HS-5 (cell line): ENCODE results near the gene REEP3.
A peak's percentile ranks its signal among the peaks of the same experiment; 100 is the strongest.
"Not testable (repeated sequence)": the region's sequence is repeated elsewhere in the genome, so short reads cannot be mapped to it uniquely, and the experiment has no call there.

ENCODE experiments used
- DNase-seq: peaks from one replicate; pipeline ENCODE4 v3.0.0-alpha.2; 2012; ENCODE audit warnings: low read depth

The REEP3 gene, protein sequence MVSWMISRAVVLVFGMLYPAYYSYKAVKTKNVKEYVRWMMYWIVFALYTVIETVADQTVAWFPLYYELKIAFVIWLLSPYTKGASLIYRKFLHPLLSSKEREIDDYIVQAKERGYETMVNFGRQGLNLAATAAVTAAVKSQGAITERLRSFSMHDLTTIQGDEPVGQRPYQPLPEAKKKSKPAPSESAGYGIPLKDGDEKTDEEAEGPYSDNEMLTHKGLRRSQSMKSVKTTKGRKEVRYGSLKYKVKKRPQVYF

DNA sequence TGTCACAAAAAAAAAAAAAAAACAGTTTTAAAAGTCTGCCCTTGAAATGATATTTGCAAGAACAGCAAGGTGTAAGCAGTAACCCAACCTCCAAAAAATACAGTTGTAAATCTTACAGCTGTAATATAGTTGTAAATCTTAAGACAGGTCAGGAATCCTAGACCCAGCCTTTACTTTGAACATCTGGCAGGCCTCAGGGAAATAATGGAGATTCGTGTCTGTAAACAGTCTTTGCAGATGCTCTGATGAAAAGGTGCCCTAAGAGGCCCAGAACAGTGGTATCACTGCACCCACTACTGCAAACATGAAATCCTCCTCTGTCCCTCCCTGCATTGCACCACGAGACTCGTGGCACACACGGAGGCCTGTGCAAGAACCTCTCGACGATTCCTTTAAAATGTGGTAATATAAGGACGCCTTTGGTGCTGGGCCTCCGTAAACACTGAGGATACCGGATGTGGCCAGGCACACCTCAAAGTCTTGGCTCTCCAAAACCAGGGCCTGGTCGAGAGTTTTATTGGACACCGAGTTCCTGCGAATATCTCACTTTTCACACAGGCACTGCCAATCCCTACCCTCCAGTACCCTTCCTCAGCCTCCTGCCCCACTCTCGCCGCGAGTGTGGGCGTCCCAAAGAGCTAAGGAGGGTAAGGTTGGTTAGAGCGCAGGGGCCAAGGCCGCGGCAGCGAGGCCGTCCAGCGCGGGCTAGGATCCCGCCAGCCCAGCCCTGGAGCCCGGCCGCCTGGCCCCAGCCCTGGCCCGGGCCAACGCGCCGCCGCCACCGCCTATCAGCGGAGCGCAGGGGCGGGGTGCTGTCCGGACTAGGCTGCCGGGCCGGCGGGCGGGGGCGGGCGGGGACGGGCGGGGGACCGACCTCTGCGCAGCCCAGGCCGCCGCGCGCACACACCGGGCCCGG lies at the start of gene REEP3:
Gene REEP3 (plus strand): TSS at position 902 of the 916 bp plus-strand sequence. CDS start 145 bp downstream, outside the sequence.
- peak; percentile 69 for DNase-seq

DNA sequence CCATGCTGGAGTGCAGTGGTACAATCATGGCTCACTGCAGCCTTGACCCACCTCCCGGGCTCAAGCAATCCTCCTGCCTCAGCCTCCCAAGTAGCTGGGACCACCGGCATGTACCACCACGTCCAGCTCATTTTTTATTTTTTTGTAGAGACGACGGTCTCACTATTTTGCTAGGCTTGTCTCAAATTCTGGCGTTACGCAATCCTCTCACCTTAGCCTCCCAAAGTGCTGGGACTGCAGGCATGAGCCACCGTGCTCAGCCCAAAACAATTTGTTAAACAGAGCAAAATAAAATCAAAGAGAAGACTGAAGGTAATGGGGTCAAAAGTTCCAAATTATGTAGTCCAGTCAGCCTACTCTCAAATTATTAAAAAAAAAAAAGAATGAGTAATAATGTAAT lies 46.7 kb upstream of the REEP3 start:
- DNase-seq = no peak

DNA sequence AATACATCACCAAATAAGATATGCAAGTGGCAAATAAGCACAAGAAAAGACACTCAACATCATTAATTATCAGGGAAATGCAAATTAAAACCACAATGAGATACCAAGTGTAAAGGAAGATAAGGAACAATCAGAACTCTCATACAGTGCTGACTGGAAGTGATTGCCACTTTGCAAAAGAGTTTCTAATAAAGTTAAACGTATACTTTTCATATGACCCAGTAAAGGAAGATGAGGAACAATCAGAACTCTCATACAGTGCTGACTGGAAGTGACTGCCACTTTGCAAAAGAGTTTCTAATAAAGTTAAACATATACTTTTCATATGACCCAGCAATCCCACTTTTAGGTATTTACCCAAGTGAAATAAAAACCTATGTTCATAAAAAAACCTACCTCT lies 43.3 kb upstream of the REEP3 start:
- no peak for DNase-seq

DNA sequence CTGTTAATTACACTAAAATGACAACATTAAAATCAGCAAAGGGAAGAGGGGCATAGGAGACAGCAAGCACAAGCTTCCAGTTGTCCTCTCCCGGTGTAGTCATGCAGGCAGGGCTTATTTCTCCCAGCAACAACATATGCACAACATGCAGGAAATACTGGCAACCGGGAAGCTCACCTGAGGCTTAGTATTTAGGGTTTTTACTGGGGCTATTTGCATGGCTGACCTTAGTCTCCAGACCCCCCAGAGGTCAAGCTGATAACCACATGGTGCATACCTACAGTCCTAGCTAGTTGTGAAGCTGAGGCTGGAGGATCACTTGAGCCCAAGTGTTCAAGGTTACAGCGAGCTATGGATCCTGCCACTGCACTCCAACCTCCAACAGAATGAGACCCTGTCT lies 42.6 kb upstream of the REEP3 start:
- no peak for DNase-seq

DNA sequence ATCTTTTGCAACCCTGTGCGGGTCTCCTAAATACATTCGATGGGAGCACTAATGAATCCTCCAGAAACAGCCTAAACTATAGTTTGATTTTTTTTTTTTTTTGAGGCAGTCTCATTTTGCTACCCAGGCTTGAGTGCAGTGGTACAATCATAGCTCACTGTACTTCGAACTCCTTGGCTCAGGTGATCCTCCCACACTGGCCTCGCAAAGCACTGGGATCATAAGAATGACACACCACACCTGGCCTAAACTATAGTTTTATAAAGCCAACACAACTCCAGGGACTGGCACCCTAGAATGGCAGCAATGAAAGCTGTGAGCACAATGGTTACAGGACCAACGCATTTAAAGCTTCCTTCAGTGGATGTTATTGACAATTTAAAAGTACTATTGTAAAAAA lies 41.0 kb upstream of the REEP3 start:
- no peak for DNase-seq

DNA sequence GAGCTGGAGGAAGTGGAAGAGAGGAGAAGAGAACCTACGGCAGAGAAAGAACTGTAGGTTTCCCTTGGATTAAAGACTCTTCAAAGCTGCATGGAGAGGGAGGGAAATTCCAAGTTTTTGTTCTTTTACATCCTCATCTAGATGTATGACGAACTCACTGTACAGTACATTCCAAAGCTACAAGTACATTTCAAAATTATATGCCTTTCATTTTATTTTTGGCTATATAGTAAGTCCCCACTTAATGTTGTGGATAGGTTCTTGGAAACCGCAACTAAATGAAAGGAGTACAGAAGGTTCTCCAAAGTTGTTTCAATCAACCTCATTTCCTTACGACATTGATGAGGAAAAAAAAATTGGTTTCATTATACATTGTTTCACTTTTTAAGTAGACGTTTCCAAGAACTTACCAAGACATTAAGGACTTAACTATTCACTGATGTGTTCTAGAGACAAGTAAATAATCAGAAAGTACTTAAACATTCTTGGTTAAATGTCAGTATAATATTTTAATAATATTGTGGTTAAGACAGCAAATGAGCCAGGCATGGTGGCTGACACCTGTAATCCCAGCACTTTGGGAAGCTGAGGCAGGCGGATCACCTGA lies 39.3 kb upstream of the REEP3 start:
- DNase-seq = no peak

DNA sequence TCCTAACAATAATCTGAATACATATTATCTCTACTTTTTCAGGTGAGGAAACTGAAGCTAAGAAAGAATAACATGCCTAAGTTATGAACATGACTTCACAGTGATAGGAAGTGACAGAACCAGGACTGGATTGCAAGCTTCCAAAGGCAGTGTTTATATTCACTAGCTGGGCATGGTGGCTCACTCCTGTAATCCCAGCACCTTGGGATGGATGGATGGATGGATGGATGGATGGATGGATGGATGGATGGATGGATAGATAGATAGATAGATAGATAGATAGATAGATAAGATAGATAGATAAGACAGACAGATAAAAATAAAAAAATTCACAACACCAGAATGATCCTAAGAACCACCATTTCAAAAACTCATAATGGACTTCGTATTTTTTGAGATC lies 37.2 kb upstream of the REEP3 start:
- DNase-seq = no peak

DNA sequence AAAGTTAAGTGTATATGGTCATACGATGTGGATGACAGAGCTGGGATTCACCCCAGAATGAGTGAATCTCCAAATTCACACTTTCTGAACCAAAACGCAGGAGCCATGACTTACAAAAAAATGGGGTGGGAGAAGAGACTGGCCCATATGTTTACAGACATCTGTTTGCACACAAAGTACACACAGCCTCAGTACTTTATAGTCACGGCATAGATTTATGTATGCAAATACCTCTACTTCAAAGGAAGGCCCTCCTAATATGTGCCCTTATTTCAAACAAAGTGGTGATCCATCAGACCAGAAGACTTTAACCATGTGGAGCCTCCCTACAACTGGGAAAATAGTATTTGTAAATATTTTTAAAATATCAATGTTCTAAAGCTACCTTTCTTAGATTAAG lies 33.2 kb upstream of the REEP3 start:
- no peak for DNase-seq

DNA sequence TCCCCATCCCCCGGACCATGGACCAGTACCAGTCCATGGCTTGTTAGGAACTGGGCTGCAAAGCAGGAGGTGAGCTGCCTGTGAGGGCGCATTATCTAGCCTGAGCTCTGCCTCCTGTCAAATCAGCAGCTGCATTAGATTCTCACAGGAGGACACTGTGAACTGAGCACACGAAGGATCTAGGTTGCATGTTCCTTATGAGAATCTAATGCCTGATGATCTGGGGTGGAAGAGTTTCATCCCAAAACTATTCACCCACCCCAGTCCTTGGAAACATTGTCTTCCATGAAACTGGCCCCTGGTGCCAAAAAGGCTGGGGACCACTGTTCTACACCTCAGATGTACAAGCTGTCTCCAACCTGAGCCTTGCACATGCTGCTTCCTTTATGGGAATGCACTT lies 31.4 kb upstream of the REEP3 start:
- no peak for DNase-seq

DNA sequence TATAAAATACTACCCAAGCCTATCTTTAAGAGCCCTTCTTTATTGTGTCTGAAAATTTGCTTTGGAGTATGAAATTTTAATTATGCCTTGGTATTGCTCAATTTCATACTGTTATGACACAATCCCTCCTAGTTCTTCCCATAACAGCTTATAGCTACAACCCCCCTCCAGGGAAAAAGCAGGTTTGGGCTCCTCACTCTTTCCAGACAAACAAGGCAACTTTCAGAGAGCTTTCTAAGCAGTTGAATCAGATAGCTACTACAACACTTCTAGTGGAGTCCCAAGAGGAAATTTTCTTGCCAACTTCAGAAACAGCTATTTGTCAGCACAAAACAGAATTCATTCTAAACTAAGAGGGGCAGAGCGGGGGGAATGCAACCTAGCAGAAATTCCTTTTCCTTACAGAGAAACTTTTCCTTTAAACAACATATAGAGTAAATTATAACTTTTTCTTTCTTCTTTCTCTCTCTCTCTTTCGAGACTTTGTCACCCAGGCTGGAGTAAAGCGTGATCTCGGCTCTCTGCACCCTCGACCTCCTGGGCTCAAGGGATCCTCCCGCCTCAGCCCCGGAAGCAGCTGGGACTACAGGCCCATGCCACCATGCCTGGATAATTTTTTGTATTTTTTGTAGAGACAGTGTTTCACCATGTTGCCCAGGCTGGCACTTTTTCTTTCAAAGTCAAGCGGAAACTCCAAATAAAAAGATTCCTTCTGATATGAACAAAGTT lies 29.4 kb upstream of the REEP3 start:
- no peak for DNase-seq

DNA sequence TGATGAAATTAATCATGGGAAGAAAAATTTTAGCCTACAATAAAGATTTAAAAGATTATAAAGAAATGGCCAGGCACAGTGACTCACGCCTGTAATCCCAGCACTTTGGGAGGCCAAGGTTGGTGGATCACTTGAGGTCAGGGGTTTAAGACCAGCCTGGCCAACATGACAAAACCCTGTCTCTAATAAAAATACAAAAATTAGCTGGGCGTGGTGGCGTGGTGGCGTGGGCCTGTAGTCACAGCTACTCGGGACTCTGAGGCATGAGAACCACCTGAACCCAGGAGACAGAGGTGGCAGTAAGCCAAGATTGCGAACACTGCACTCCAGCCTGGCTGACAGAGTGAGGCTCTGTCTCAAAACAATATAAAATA lies 28.9 kb upstream of the REEP3 start:
- not testable (repeated sequence) for DNase-seq

DNA sequence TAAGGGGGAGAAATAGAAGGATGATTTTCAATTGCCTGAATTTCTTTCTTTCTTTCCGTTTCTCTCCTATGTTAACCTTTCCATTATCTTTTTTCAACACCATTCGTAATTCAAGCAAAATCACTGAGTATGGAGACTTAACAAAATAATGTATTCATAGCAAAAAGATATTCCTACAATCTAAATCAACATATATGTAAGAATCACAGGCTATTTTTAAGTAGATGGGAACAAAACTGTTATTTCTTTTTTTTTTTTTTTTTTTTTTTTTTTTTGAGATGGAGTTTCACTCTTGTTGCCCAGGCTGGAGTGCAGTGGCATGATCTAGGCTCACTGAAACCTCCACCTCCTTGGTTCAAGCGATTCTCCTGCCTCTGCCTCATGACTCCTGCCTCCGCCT lies 28.2 kb upstream of the REEP3 start:
- DNase-seq = no peak

DNA sequence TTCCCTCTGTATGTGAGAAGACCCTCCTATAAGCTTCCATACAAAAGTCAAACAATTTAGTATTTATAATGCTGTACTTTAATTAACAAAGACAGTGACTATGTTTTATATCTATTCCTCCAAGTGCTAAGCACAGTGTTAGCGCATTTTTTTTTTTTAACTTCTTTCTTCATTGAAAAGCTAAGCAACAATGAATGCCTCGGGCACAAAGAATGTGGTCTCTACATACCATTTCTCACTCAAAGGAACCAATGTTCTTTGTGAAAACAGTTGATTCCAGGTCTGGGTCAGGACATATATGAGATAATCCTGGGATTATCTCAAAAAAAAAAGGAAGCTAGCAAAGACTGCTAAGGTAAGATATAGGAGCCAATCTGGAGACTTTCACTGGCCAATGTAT lies 26.2 kb upstream of the REEP3 start:
- peak; percentile 10 for DNase-seq

DNA sequence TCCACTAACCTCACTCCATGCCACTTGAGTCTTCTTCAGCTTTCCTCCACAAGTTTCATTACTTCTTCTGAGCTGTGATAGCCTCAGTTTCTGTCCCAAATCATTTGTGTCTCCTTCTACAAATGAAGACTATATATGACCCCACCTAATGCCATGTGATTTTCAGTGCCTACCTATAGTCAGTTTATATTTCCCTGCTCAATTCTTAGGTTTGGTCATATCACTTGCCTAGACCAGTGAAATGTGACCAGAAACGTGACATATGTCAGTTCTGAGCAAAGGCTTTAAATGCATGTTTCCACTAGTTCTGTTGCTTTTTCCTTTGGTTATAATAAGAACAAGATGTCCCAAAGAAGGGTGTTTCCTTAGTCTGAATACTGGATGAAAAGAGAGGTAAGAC lies 24.6 kb upstream of the REEP3 start:
- no peak for DNase-seq

DNA sequence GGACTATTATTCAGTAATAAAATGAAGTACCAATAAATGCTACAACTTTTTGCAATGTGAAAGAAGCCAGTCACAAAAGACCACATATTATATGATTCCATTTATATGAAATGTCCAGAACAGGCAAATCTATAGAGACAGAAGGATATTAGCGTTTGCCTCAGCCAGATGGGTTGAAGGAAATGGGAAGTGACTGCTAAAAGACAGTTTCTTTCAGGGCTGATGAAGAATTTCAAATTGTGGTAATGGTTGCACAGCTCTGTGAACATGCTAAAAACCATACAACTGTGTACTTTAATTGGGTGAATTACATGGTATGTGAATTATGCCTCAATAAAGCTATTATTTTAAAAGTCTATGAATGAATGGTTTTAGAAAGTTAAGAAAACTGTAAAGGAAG lies 23.9 kb upstream of the REEP3 start:
- no peak for DNase-seq

DNA sequence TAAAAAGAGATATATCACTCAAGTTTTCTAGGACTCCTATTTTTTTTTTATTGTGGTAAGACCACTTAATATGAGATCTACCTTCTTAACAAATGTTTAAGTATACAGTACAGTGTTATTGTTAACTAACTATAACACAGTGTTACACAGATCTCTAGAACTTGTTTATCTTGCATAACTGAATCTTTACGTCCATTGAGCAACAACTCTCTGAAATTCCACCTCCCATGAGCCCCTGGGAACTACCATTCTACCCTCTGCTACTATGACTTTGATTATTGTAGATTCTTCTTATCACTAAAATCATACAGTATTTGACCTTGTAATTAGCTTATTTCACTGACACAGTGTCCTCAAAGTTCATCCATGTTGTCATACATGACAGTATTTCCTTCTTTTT lies 22.5 kb upstream of the REEP3 start:
- DNase-seq = no peak

DNA sequence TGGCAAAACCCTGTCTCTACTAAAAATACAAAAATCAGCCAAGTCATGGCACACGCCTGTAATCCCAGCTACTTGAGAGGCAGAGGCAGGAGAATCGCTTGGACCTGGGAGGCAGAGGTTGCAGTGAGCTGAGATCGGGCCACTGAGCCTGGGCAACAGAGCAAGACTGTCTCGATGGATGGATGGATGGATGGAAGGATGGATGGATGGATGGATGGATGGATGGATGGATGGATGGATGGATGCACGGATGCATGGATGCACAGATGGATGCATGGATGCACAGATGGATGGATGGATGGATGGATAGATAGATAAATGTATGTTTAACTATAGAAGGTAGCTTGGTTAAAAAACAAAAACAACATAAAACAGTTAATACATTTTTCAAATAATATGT lies 20.6 kb upstream of the REEP3 start:
- not testable (repeated sequence) for DNase-seq

DNA sequence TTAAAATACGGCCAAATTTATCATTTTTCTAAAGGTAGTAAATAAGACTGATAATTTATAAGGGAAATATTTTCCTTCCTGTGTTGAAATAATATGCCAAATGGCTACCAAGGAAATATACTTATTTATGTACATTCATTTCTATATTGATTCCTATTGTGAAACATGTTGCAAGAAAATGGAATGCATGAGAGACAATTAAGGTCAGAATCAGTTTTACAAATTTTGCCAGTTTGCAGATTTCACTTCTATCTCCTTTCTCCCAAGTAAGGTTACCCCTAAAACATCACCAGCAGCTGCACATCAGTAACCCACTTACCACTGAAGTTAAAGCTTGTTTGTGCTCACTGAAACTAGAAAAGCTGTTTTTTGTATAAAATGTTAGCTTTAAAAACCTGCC lies 19.2 kb upstream of the REEP3 start:
- DNase-seq = no peak

DNA sequence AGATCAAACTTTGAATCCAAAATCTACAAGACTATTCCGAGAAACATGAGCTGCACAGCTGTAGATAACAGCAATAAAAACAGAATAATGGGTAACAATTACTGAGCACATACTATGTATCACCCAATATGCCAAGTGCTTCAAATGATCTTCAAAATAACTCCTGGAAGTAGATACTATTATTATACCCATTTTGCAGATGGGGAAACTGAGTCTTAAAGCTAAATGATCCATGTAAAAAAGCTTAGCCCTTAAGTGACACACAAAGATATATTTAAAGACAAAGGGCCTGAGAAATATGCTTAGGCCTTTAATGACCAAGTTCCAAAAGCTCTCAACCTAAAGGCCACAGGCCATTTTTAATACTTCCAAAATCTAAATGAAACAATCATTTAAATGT lies 18.4 kb upstream of the REEP3 start:
- no peak for DNase-seq

DNA sequence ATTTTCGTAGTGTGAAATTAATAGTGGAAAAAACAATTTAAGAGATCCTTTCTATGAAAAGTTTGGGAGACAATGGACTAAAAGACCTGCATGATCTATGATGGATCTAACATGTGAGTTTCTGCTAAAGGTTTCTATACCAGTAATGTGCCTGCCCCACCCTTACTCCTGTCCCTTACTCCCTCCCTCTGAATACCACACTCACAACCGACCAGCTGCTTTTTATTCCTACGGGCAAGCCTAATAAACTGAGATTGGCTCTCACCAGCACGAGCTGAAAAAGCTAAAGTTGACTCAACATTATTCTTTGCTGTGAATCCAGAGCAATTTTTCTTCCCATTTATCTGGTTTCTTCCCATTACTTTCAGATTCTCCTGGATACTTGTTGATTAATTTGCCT lies 17.8 kb upstream of the REEP3 start:
- no peak for DNase-seq

DNA sequence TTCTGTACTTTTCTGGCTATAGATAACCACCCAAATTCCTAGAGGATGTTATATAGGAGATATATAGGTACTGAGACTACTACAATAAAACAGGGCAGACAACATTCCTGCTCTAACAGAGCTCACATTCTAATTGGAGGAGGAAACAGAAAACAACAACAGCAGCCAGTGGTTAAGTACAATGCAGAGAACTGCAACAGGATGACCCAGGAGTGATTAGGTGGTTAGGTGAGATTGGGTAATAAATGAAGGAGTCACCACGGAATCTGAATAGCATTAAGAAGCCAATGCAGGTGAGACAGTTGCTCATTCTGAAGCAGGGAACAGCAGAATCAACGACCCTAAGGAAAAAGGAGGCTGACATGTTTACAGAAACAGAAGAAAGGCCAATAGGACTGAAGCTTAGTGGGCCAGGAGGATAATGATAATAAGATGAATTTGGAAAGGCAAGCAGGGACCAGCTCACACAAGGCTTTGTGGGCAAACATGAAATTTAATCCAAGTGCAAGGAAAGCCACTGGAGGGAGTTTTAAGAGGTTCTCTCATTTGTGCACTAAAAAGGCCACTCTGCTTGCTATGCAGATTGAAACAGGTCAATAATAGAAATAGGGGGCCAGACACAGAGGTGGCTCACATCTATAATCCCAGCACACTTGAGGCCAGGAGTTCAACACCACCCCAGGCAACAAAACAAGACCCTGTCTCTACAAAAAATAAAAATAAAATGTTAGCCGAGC lies 16.9 kb upstream of the REEP3 start:
- DNase-seq = no peak

DNA sequence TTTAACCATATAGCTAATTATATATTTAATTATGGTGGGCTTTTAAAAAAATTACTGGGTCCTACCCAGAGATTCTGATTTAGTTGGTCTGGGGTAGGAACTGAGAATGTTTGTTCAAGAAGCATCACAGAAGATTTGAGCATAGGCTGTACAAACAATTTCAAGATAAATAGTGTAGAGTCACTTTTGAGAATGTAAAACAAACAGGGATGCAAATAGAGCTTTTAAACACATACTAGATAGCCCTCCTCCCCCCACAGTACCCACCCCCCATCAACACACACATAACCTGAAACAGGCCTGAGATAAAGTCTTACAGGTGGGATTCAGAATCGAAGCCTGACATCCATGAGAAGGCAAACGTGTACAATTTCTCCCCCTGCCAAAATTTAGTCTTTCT lies 15.6 kb upstream of the REEP3 start:
- DNase-seq = no peak
